HG03025 (cell line): Measurements from ENCODE around the gene EEIG1.
A peak's percentile ranks its signal among the peaks of the same experiment; 100 is the strongest.
"Not testable (repeated sequence)": the region's sequence is repeated elsewhere in the genome, so short reads cannot be mapped to it uniquely, and the experiment has no call there.

Experiments
- ATAC-seq: cut with Tn5 transposase; IDR thresholded peaks from one replicate; pipeline ENCODE4 v1.9.1; 2021; ENCODE audit warnings: mild to moderate bottlenecking, moderate library complexity; ENCODE audit not compliant: unreplicated experiment, low FRiP score

The EEIG1 gene

DNA sequence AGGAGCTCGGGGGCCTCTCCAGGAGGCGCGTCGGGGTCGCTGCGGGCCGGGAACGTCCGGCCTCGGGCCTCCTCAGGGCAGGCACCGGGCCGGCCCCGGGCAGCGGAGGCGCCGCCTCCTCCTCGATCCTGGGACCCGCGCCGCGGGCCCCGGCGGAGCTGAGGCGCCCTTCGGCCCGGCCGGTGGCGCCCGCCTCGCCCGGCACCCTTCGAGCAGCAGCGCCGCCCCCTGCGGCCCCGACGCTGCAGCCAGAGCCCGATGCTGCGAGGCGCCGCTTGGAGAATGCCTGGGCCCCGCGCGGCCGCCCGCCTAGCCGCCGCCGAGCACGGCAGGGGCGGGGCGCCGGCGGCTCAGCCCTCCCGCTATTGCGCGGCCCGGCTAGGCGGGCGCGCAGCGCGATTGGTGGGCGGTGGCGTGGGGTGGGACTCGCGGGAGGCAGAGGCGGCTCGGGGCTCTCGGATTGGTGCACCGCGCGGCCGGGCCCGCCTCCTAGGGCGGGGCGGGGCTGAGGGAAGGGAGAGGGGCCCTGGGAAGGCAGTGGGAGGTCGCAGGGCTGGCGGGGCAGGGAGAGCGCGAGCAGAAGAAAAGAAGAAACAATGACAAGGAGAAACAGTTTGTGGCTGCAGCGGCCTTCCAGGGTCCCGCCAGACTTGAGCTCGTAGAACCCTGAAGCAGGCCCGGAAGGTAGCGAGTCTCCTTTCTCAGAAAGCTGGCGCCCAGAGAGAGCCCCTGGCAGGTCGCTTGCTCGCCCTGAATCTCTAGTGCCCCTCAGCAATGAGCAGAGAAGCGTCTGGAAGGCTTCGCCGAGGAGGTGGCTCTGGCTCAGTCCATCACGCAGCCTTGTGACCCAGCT lies at the start of gene EEIG1:
TSS of gene EEIG1 (minus strand) at position 284 of the 853 bp plus-strand sequence. CDS start 852 bp downstream, outside the sequence.
- ATAC-seq = peak; percentile 65

DNA sequence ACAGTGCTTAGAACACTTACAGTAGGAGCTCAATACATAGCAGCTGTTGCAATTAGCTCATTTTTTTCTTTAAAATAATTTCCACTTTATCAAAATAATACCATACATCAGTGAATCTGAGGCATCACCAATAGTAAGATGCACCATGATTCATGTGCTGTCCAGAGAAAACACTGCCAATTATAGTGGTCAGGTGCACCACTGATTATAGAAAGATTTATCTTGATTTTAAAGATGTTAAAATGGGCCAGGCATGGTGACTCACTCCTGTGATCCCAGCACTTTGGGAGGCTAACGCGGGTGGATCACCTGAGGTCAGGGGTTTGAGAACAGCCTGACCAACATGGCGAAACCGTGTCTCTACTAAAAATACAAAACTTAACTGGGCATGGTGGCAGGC lies 46.9 kb upstream of the EEIG1 start:
- no peak for ATAC-seq

DNA sequence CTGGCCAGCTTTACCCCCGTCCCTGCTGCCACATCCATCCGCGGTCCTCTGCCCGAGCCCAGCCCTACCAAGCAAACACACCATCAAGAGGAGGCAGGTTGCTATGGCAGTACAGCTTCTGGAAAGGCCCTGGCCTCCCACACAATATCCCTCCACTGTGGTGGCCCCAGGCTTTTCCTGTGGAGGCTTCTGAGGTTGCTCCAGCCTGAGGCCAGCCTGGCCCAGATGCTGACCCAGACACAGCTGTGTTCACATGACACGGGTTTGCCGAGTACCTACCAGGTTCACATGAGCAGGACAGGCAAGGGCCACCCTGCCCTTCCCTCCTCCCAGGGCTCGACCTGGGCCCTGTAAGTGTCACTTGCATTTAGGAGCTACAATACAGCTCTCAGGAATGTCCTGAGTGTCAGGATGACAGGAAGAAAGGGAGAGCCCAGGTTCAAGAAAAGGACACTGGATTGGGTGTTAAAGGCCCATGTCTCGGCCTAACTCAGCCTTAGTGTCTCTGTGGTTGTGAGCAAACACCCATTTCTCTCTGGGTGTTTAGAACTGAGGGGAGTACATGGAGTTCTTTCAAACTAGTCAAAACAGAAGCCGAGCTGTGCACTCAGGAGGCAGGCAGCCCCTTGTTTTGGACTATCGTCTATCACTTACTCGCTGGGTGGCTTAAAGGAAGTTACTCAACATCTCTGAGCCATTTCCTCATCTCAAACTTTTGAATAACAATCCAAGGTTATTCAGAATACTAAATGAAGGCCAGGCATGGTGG lies 46.2 kb upstream of the EEIG1 start:
- no peak for ATAC-seq

DNA sequence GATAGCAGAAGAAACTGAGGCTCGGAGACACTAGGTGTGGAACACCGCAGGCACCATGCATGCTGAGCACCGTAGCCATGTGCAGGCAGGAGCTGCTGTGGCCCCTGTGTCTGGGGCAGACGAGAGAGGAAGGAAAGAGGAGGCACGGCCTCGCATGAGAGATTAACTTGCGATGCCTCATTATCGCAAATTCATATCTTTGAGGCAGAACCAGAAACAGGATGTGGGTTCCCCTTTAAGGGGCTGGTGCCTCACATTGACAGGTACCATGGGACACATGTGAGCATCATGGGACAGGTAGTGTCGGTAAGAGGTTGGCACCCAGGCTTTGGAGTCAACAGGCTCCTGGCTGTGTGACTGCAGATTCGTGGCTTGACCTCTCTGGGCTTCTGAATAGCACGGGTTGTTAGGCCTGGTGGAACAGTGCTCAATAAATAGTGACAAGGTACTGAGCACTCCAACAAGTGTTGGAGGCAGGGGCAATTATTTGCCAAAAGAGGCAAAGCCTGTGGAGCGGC lies 45.5 kb upstream of the EEIG1 start:
- ATAC-seq = no peak

DNA sequence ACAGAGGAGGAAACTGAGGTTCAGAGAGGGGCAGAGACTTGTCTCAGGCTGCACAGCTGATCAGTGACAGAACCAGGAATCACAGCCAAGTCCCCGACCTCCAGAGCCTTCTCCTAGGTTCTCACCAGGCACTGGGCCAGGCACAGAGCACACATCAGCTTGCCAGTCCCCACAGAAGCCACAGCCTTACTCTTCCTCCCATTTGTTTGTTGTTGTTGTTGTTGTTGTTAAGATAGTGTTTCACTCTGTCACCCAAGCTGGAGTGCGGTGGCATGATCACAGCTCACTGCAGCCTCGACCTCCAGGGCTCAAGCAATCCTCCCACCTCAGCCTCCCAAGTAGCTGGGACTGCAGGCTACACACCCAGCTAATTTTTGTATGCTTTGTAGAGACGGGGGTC lies 44.9 kb upstream of the EEIG1 start:
- no peak for ATAC-seq

DNA sequence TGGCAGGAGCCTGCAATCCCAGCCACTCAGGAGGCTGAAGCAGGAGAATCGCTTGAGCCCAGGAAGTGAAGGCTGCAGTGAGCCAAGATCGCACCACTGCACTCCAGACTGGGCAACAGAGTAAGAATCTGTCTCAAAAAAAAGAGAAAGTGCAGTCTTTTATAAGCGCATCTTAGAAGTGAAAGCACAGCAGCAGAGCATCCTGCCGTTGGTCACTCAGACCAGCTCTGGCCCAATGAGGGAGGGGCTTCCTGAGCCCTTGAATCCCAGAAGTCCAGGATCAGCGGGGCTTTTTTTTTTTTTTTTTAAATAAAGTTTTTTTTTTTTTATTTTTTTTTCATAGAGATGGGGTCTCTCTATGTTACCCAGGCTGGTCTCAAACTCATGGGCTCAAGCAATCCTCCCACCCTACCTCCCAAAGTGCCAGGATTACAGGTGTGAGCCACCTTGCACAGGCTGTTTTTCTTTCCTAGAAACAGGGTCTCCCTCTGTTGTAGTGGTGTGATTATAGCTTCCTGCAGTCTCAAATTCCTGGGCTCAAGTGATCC lies 44.0 kb upstream of the EEIG1 start:
- no peak for ATAC-seq

DNA sequence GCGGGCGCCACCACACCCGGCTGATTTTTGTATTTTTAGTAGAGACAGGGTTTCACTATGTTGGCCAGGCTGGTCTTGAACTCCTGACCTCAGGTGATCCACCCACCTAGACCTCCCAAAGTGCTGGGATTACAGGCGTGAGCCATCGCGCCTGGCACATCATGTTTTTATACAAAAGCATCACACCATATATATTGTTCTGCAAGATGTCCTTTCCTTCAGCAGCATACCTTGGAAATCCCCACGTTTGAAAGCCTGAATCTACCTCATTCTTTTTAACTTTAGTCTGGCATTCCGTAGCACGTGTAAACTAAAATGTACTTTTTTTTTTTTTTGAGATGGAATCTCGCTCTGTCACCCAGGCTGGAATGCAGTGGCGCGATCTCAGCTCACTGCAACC lies 42.9 kb upstream of the EEIG1 start:
- not testable (repeated sequence) for ATAC-seq

DNA sequence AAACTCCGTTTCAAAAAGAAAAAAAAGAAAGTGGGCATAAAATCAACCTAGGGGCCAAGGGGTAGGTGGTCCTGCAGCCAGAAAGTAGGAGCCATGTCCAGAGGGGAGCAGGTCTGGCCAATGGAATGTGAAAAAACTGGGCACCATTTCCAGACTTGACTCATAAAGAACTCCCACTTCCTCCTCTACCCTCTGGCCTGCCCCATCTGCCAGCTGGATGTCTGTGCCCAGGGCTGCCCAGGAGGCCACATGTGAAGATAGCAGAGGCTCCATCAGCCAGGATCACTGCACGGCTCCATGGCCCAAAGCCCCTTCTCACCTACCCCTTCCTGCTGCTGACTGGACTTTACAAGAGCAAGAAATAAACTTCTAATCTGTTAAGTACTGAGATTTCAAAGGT lies 42.1 kb upstream of the EEIG1 start:
- ATAC-seq = no peak

DNA sequence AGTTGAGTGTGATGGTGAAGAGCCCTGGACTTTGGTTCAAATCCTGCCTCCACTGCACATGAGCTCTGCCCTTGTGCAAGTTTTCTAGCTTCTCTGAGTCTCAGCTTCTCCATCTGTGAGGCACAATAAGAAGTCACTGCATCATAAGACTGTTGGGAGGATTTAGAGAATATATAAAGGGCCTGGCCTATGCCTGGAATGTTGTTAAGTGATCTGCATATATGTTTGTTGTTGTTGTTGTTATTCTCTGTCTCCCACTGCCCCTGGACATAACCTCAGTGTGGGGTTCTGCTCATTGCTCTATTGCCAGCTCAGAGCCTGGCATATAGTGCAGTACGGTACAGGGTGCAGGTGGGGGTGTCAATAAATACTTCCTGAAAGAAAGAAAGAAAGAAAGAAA lies 40.3 kb upstream of the EEIG1 start:
- ATAC-seq = no peak

DNA sequence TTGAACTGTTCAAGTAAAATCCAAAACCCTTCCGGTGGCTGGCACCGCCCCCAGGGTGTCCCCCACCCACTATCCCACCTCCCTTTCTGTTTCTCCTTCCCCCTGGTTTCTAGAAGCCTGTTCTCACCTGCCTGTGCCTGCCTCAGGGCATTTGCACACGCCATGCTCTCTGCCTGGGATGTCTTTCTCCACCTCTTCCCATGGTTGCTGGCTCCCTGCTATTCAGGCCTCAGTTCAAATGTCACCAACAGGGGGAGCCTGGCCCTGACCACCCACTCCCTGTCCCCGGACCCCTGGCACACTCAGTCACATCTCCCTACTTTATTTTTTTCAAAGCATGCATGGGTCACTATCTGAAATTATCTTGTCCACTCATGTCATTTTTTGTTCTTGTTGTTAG lies 39.9 kb upstream of the EEIG1 start:
- ATAC-seq = no peak

DNA sequence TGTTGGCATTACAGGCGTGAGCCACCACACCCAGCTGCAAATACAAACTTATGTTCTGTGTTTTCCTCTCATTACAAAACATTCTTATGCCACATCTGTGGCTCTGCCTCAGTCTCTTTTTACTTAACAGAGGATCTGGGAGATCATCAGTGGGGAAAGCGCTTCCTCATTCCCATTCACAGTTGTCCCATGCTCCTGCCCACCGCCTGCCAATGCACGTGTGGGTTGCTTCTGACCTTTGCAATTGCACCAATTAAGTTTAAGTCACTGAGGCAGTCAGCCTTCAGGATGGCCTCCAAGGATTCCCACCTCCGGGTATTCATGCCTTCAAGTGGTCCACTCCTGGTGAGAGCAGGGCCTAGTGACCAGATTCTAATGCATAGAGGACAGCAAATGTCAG lies 34.9 kb upstream of the EEIG1 start:
- ATAC-seq = no peak

DNA sequence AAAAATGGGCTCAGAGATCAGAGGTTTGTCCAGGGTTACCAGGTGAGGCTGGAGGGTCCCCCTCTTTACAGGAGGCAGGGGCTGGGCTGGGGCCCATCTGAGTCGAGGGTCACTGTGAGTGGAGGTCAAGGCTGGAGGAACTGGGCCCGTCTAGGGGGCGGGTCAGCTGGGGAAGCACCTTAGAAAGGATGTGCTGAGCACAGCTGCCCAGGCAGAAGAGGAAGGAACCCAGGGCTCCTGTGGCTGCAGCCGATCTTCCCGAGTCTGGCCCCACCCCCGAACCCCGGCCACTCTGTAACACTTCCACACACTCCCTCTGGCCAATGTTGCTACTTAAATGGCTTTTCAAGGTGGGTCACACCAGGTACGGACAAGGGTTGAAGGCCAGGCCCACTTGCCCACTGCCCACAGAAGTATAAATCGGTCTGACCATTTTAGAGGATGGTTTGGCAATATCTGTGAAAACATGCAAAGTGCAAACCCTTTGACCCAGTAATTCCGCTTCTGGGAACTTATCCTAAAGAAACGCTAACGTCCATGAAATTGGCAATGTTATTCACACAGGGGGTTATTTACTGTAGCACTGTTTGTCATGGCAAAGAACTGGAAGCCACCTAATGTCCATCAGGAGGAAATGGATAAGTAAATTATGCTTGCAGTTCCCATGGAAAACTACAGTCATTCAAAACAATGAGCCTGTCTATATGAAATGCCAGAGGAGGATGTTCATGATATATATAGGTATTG lies 30.5 kb upstream of the EEIG1 start:
- no peak for ATAC-seq

DNA sequence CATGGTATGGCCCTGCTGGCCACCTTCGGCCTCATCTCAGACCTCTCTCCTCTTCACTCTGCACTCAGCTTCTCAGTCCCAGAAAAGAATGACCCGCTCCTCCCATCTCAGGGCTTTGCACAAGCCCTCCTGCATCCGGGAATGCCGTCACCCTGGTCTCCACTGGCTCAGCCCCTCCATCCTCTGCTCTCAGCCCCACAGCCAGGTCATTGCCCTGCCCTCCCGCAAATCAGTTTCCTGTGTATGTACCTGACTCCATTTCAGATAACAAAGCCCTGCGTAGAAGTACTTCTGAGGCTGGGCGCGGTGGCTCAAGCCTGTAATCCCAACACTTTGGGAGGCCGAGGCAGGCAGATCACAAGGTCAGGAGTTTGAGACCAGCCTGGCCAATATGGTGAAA lies 28.9 kb upstream of the EEIG1 start:
- no peak for ATAC-seq

DNA sequence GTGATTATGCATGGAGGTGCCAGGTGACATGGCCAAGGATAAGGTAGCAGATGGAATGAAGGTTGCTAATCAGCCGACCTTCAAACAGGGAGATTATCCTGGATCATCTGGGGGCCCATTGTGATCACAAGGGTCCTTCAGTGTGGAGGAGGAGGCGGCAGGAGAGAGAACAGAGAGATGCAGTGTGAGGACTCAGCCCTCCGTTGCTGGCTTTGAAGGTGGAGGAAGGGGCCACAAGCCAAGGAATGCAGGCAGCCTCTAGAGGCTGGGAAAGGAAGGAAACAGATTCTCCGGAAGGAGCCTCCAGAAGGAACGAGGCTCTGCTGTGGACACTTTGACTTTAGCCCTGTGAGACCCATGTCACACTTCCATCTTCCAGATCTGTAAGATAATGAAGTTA lies 27.4 kb upstream of the EEIG1 start:
- no peak for ATAC-seq

DNA sequence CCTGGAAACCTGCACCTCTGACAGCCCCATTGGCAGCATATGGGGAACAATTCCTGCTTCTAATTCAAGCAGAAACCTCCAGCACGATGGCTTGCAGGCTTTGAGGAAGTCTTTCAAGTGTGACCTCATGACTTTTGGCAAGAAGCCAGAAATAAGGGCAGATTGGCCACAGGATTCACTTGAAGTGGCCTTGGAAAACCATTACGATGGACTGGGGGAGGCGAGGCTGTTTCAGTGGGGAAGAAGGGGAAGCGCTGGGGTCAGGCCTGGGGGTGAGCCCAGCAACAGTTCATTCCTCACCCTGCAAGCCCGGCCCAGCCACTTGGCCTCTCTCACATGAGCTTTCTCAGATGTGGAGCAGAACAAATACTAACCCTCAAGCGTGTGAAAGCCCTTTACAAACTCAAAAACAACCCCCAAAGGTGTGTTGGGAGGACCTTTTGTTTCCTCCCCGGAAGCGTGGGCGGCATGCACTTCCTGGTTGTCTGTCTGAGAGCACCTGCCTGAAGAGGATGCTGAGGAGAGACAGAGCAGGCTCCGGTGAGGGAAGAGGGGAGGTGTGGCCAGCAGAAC lies 26.9 kb upstream of the EEIG1 start:
- no peak for ATAC-seq

DNA sequence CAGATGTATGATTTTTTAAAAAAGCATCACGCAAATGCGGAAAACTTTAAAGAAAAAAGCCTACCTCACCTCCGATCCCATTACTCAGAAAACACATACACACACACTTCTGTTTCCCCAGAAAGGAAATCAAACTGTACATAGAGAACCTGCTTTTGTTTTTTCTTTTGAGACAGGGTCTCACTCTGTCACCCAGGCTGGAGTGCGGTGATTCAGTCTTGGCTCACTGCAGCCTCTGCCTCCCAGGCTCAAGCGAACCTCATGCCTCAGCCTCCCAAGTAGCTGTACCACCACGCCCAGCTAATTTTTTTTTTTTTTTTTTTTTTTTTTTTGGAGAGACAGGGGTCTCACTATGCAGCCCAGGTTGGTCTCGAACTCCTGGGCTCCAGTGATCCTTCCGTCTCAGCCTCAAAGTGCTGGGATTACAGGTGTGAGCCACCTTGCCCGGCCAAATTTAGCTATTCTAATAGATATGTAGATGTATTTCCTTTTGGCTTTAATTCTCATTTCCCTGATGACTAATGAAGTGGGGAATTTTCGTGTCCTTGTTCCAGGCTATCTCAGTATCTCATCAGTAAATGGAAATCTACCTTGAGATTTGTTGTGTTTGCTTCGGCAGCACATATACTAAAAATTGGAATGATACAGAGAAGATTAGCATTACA lies 25.7 kb upstream of the EEIG1 start:
- no peak for ATAC-seq

DNA sequence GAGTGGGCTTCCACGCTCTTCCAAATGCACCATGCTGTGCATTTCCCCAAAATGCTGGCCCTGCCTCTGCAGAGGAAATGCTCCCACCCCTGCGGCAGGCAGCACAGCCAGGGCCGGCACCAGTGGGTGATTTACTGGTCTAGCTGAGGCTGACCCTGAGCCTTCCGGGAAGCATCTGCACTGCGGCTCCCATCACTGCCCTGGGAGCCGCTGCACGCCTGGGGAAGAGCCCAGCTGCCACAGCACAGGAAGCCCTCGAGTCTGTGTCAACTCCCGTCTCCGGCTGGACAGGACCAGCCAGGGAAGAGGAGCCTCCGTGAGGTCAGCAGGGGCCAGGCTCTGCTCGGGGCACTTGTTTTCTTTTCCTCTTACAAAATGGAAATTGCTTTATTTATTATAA lies 25.1 kb upstream of the EEIG1 start:
- no peak for ATAC-seq

DNA sequence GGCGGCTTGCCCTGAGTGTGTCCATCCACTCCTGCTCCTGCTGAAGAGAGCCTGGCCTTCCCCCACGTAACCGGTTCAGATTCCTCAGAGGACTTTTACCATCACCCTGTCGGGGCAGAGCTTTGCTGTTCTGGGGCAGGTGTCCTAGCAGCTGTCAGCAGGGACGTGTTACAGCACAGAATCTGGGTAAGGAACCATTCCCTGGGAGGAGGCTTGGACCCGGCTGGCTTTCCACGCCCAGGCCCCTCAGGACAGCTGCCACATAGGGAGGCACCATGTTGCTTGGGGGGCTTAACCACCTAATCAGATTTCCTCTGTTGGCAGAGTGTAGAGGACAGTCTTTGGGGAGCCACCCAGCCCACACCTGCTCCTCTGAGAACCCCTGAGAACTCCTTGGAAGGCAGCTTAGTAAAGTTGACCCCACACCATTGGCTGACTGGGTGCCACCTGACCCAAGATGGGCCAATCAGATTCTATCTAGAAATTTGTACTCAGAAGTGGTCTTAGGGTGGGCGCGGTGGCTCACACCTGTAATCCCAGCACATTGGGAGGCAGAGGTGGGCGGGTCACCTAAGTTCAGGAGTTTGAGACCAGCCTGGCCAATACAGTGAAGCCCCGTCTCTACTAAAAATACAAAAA lies 23.3 kb upstream of the EEIG1 start:
- ATAC-seq = no peak

DNA sequence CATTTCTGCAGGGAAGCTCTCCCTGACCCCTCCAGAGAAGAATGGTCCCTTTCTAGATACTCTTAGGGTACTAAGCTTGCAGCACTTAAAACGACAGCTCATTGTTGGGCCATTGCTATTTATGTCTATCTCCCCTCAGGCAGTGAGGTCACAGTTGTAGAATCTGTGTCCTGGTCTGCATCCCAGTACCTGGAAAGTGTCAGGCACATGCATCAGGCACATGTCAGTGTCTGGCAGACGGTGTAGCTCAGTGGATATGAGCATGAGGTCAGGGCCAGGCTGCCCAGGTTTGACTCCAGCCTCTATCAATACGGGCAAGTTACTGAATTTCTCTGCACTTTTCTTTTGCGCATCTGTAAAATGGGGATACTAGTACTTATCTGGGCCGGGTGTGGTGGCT lies 22.2 kb upstream of the EEIG1 start:
- ATAC-seq = no peak
